Choroid plexus epithelial cell (primary cell): ENCODE measurements around the gene FAM20C.

ENCODE experiments used
- DNase-seq: peaks from one replicate; pipeline ENCODE4 v3.0.0-alpha.2; 2010; ENCODE audit warnings: low read depth
- H3K4me3 ChIP-seq: 2 replicates; pipeline ENCODE4 v1.5.1; 2011; ENCODE audit warnings: low read depth, mild to moderate bottlenecking, control low read depth, low read length, moderate library complexity
- TF ChIP-seq, protein P1 (sequence below): conservative IDR thresholded peaks from 2 replicates; pipeline ENCODE4 v1.5.1; 2011; ENCODE audit warnings: low read depth, mild to moderate bottlenecking, control low read depth, inconsistent platforms, low read length, moderate library complexity

The FAM20C gene

DNA sequence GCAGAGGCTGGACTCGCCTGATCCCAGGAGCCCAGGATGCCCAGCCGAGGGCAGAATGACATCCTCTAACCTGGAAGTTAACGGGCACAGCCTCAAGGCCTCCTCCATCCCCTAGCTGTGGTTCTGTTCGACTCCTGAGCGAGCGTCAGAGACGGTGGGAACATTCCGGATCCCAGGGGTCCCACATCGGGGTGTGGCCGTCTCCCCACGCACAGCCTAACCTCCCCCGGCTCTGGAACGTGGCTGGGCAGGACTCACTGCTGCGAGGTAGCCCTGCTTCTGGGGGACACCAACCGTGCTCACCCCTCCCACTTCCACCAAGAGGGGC lies 106.0 kb downstream of the FAM20C start:
- TF ChIP-seq, protein P1, sequence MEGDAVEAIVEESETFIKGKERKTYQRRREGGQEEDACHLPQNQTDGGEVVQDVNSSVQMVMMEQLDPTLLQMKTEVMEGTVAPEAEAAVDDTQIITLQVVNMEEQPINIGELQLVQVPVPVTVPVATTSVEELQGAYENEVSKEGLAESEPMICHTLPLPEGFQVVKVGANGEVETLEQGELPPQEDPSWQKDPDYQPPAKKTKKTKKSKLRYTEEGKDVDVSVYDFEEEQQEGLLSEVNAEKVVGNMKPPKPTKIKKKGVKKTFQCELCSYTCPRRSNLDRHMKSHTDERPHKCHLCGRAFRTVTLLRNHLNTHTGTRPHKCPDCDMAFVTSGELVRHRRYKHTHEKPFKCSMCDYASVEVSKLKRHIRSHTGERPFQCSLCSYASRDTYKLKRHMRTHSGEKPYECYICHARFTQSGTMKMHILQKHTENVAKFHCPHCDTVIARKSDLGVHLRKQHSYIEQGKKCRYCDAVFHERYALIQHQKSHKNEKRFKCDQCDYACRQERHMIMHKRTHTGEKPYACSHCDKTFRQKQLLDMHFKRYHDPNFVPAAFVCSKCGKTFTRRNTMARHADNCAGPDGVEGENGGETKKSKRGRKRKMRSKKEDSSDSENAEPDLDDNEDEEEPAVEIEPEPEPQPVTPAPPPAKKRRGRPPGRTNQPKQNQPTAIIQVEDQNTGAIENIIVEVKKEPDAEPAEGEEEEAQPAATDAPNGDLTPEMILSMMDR, result no peak
- DNase-seq, result no peak
- H3K4me3 ChIP-seq, result no peak overlapping the region

DNA sequence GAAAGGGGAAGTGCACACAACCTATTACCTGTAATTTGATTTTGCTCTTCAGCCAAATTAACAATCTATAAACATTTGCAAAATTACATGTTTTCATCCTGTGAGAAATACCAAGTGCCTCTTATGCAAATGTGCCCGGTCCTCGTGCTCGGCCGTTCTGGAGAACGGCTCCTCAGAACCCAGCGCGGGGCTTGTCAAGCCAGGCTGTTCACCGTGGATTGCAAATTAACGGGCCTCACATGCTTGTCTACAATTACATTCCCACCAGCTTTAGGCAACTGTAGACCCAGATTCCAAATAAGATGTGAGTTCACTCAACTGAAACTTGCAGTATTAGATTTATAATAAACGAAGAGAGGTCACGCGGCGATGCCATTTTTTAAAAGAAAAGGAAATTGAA lies 106.4 kb downstream of the FAM20C start:
- DNase-seq, result no peak
- H3K4me3 ChIP-seq, result no peak overlapping the region
- TF ChIP-seq, protein P1, result no peak

DNA sequence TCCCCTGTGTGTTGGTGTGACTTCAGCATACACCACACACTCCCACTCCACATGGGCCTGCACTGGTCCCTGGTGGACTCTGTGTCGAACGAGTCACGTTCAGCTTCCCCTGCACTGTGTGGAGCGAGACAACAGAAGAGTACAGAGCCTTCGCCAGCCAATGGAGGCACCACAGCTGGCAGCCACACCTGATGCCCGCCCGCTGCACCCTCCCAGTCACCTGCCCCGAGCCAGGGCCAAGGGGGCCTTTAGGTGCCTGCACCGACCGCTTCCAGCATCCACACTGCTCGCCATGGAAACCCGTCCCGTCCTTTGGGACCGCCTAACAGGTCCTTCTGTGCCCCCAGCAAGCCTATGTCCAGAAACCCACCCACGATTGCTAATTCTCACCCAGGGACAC lies 106.8 kb downstream of the FAM20C start:
- no peak for DNase-seq
- no peak overlapping the region for H3K4me3 ChIP-seq
- TF ChIP-seq, protein P1, result no peak

DNA sequence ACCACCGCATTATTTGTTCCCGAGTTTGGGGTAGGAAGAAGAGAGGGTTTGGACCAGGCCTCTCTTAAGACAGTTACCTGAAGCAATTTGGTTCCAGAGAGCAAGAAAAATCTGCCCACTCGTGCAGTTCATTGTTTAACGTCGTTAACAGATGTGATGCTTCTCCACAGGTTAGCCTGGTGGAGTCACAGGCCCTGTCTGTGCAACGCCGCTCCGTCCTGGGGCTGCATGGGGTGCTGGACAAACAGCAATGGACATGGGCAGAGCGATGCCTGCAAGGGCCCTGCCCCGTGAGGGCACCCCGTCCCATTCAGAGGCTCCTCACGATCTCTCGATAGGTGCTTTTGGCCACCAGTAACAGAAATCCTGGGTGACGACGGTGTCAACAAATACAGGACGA lies 107.3 kb downstream of the FAM20C start:
- no peak for DNase-seq
- H3K4me3 ChIP-seq, result no peak overlapping the region
- TF ChIP-seq, protein P1, result no peak

DNA sequence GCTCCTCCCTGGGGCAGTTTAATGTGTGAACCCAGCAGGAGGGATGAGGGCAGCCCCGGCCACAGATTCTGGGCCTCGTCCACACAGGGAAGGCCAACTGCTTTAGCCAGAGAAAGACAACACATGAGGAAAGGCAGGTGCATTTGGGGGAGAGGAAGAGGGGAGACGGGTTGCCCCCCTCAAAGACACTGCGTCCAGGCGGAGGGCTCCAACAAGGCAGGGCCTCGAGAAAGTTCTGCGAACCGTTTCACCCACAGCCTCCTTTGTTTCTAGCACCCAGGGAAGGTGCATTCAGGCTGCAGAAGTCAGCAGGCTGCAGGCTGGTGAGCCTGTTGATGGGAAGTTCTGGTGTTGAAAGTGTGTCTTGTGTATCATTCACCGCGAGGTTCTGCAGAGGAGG lies 107.7 kb downstream of the FAM20C start:
- no peak for DNase-seq
- TF ChIP-seq, protein P1, result no peak
- no peak overlapping the region for H3K4me3 ChIP-seq

DNA sequence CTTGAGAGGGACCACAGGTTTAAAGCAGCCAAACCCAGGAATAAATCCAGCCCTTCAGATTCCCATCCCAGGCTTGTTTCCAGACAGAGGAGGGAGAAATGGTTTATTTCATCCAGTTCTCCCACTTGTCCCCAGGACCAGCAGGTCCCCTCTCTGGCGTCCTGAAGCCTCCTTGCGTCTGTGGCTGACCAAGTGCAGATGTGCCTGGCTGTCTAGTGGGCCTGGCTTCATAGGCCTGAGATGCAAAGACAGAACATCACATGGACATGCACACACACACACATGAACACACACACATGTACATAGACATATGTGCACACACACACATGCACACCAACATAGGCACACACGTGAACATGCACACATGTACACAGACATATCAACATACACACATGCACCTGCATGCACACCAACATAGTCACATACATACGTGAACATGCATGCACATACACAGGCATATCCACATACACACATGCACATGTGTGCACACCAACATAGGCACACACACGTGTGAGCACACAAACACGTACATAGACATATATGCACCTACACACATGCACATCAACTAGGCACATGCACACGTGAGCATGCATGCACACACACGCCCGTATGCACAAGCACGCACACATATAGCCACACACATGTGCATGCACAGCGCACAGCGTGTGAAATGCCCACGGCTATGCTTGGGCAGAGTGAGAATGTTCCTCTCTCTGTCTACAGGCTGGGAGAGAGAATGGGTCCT lies 108.3 kb downstream of the FAM20C start:
- no peak for DNase-seq
- TF ChIP-seq, protein P1, result no peak
- no peak overlapping the region for H3K4me3 ChIP-seq

DNA sequence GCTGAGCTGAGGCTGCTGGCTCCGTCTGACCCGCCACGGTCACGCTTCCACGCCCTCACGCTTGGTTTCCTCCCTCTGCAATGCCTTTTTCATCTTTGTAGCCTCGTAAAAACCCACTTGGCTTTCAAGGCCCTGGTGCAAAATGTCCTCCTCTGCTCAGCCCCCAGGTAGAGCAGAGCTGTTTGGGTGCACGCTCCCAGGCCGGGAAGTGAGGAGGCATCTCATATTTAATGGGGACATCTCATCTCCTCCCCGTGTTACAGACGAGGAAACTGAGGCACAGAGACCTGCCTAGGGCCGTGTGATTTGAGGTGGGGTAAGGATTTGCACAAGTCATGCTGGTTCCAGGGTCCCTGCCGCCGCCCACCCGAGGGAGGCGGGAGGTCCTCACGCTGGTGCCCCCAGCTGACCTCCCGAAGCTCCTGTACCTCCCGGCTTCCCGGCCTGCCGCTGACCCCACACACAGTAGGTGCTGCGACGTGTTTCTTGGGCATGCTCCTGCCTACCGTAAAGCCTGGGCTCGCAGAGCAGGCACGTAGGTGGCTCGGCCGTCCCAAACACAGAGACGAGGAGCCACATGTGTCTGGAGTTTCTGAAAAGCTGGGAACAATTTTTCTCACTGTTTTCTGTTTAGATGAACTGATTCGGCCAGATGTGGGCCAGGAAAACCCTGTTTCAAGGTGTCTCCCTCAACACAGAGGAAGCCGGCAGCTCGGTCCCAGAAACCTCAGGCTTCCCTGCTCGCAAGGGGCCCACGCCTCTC lies 109.1 kb downstream of the FAM20C start:
- no peak for DNase-seq
- TF ChIP-seq, protein P1, result no peak
- no peak overlapping the region for H3K4me3 ChIP-seq
